Keratinocyte (primary cell): Measurements from ENCODE around the gene KIF25.

Experiments
- EZH2 ChIP-seq: IDR thresholded peaks from one replicate; pipeline ENCODE4 v1.6.1; 2012; ENCODE audit warnings: inconsistent platforms, mild to moderate bottlenecking, low read length, moderate library complexity
- TF ChIP-seq, protein P1 (sequence below), 3 experiments: IDR thresholded peaks in 1 of 3; conservative IDR thresholded peaks in 1 of 3; optimal IDR thresholded peaks in 1 of 3; 2 replicates in 2 of 3; 3 replicates in 1 of 3; pipeline versions ENCODE3 to v1.5.1; 2011; ENCODE audit warnings: low read length in 3 of 3, mild to moderate bottlenecking in 3 of 3, moderate library complexity in 2 of 3, control low read depth in 1 of 3, inconsistent platforms in 1 of 3; ENCODE audit not compliant: insufficient read depth in 2 of 3; ENCODE audit errors: extremely low read depth in 1 of 3

DNA sequence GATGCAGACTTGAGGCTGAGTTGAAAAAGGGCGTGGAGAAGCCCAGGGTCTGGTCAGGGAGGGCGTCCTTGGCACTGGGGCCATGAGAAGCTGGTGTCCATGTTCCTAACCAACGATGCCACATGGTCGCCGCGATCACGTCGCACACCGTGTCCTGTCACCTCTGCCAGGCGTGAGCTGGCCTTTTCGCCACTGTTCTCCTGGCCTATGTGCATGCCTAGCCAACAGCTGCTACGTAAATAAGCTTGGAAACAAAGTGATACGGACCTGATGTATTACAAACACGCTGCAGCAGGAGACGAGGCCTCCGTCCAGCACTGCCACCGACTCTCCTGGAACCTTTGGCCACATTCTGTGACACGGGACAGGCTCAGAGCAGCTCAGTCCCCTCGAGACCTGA, 22.0 kb upstream of the KIF25 start:
- TF ChIP-seq, protein P1, sequence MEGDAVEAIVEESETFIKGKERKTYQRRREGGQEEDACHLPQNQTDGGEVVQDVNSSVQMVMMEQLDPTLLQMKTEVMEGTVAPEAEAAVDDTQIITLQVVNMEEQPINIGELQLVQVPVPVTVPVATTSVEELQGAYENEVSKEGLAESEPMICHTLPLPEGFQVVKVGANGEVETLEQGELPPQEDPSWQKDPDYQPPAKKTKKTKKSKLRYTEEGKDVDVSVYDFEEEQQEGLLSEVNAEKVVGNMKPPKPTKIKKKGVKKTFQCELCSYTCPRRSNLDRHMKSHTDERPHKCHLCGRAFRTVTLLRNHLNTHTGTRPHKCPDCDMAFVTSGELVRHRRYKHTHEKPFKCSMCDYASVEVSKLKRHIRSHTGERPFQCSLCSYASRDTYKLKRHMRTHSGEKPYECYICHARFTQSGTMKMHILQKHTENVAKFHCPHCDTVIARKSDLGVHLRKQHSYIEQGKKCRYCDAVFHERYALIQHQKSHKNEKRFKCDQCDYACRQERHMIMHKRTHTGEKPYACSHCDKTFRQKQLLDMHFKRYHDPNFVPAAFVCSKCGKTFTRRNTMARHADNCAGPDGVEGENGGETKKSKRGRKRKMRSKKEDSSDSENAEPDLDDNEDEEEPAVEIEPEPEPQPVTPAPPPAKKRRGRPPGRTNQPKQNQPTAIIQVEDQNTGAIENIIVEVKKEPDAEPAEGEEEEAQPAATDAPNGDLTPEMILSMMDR (optimal IDR thresholded peaks at IDR 0.05 in 1 of 3, IDR thresholded peaks at IDR 0.05 in 1 of 3, conservative IDR thresholded peaks at IDR 0.05 in 1 of 3; ENCODE audit: extremely low read depth in 1 of 3, insufficient read depth in 2 of 3, low read length in 3 of 3): no peak
- TF ChIP-seq EZH2: no peak
